22Rv1 (cell line): Measurements from ENCODE around the gene DDX5.

ENCODE experiments used
- CTCF ChIP-seq: fragments of 450-650 bp; IDR thresholded peaks from 2 replicates; pipeline ENCODE4 v1.5.1; 2017; ENCODE audit warnings: mild to moderate bottlenecking
- ZFX ChIP-seq: fragments of 450-650 bp; IDR thresholded peaks from 2 replicates; pipeline ENCODE4 v1.6.1; 2017; ENCODE audit warnings: antibody characterized with exemption, borderline replicate concordance

DNA sequence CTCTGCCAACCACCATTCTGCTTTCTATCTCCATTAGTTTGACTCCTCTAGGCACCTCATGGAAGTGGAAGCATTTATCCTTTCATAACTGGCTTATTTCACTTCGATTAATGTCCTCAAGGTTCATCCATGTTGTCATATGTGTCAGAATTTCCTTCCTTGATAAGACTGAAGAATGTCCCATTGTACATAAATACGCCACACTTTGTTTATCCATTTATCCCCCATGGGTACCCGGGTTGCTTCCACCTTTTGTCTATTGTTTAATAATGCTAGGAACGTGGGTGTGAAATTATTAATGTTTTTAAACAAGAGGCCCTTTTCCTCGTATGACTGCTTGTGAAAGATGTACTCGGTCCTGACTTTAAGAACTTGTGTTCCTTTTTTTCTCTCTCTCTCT lies 44.3 kb downstream of the DDX5 start:
- no peak for TF ChIP-seq CTCF
- no peak for TF ChIP-seq ZFX
